Cerebellar cortex (tissue), 1 donor: Measurements from ENCODE around the gene NIN.

Experiments used
- DNase-seq: peaks from one replicate; pipeline ENCODE4 v3.0.0-alpha.2; 2015; ENCODE audit warnings: low spot score

Gene NIN

GRCh38 chr14:50762001-50762930 lies 68.7 kb downstream of the NIN start:
- DNase-seq: no peak

- DNase-seq: no peak
These were observed 71.0 kb downstream of the NIN start for GRCh38 chr14:50759800-50760543.

GRCh38 chr14:50758945-50759344 lies 72.0 kb downstream of the NIN start:
- no peak for DNase-seq

- no peak for DNase-seq
These were observed 72.7 kb downstream of the NIN start for GRCh38 chr14:50758305-50758704.

GRCh38 chr14:50757702-50758101 lies 73.3 kb downstream of the NIN start:
- DNase-seq: no peak

- no peak for DNase-seq
These were observed 74.7 kb downstream of the NIN start for GRCh38 chr14:50756300-50756699.

GRCh38 chr14:50750323-50750722 lies 80.6 kb downstream of the NIN start:
- DNase-seq: no peak

GRCh38 chr14:50745401-50746058 lies 85.4 kb downstream of the NIN start:
- no peak for DNase-seq

- no peak for DNase-seq
These were observed 86.7 kb downstream of the NIN start for GRCh38 chr14:50744231-50744630.

GRCh38 chr14:50741567-50741966 lies 89.4 kb downstream of the NIN start:
- DNase-seq: no peak

- DNase-seq: no peak
These were observed 90.1 kb downstream of the NIN start for GRCh38 chr14:50740856-50741255.

GRCh38 chr14:50739186-50739585 lies 91.8 kb downstream of the NIN start:
- no peak for DNase-seq

- no peak for DNase-seq
These were observed 94.0 kb downstream of the NIN start for GRCh38 chr14:50736932-50737419.

GRCh38 chr14:50734950-50735695 lies 95.8 kb downstream of the NIN start:
- no peak for DNase-seq

GRCh38 chr14:50733494-50733893 lies 97.5 kb downstream of the NIN start:
- no peak for DNase-seq

- DNase-seq: no peak
These were observed 102.1 kb downstream of the NIN start for GRCh38 chr14:50728836-50729235.

GRCh38 chr14:50726372-50727107 lies 104.4 kb downstream of the NIN start:
- no peak for DNase-seq

- DNase-seq: no peak
These were observed 105.2 kb downstream of the NIN start for GRCh38 chr14:50725761-50726160.

- no peak for DNase-seq
These were observed 110.8 kb downstream of the NIN start for GRCh38 chr14:50719911-50720759.

- no peak for DNase-seq
These were observed 112.0 kb downstream of the NIN start for GRCh38 chr14:50718949-50719348.
